Caco-2 (cell line): ENCODE data around the gene BRINP3. TPM values are rescaled to one million over a fixed set of nuclear protein-coding genes. Genes with fewer than 3 reads are reported as not detected.

Source experiments
- BruUV-seq: library from RNA; stranded (reverse); fragments of 400-500 nt; replicated peaks from 2 replicates; lab custom pipeline; 2021; lab: Mats Ljungman, UMichigan
- CTCF ChIA-PET: fragments of 300-600 bp; sonication (Branson Sonifier 250); formaldehyde crosslinking; loops from one replicate; lab custom pipeline; 2022; ENCODE audit warnings: antibody characterized with exemption; lab: Charles Lee
- POLR2A ChIA-PET: fragments of 300-600 bp; sonication (Branson Sonifier 250); formaldehyde crosslinking; loops from one replicate; lab custom pipeline; 2022; ENCODE audit warnings: antibody characterized with exemption; lab: Charles Lee
- DNase-seq, 2 experiments: peaks; one replicate each; pipeline versions ENCODE4 v3.0.0 to v3.0.0-alpha.2; 2020 to 2022
- H3K27me3 ChIP-seq: replicated peaks from 2 replicates; pipeline ENCODE4 v1.6.0; 2011; ENCODE audit warnings: low read length; ENCODE audit not compliant: control insufficient read depth, insufficient read depth
- H3K36me3 ChIP-seq: 2 replicates; pipeline ENCODE4 v1.5.1; 2011; ENCODE audit warnings: low read length; ENCODE audit not compliant: control insufficient read depth, insufficient read depth
- H3K4me1 ChIP-seq: fragments of 250-450 bp; sonication (Bioruptor Pico); 2 replicates; pipeline ENCODE4 v1.5.1; 2020; ENCODE audit warnings: mild to moderate bottlenecking
- H3K4me3 ChIP-seq: 2 replicates; pipeline ENCODE4 v1.5.1; 2011; ENCODE audit warnings: low read depth, mild to moderate bottlenecking, control low read depth, low read length
- H3K9me3 ChIP-seq: fragments of 250-450 bp; sonication (Bioruptor Pico); 2 replicates; pipeline ENCODE4 v1.5.1; 2020; ENCODE audit warnings: mild to moderate bottlenecking, moderate library complexity
- H3K27ac Mint-ChIP-seq: one replicate; pipeline ENCODE4 v1.8.0; 2022; ENCODE audit warnings: mixed read lengths; ENCODE audit not compliant: unreplicated experiment
- H3K27me3 Mint-ChIP-seq: one replicate; pipeline ENCODE4 v1.8.0; 2022; ENCODE audit warnings: mixed read lengths; ENCODE audit not compliant: insufficient read depth, unreplicated experiment
- H3K36me3 Mint-ChIP-seq: one replicate; pipeline ENCODE4 v1.8.0; 2022; ENCODE audit warnings: mild to moderate bottlenecking, mixed read lengths; ENCODE audit not compliant: insufficient read depth, unreplicated experiment
- H3K4me1 Mint-ChIP-seq: one replicate; pipeline ENCODE4 v1.8.0; 2022; ENCODE audit warnings: low read depth, mixed read lengths; ENCODE audit not compliant: unreplicated experiment
- H3K4me3 Mint-ChIP-seq: one replicate; pipeline ENCODE4 v1.8.0; 2022; ENCODE audit warnings: mild to moderate bottlenecking, moderate library complexity, mixed read lengths; ENCODE audit not compliant: unreplicated experiment
- H3K9me3 Mint-ChIP-seq: one replicate; pipeline ENCODE4 v1.8.0; 2022; ENCODE audit warnings: mixed read lengths; ENCODE audit not compliant: unreplicated experiment
- intact Hi-C: fragments of 100-400 bp; cut with micrococcal nuclease; formaldehyde crosslinking; loops from one replicate; pipeline ENCODE4 v1.10.0; 2022; ENCODE audit not compliant: unreplicated experiment
- total RNA-seq: library from RNA; stranded (reverse); gene quantifications from 2 replicates; pipeline ENCODE4 v1.2.3, GENCODE V29; 2022
- TF ChIP-seq, protein P1 (sequence below), 2 experiments: fragments of 200-600 bp in 1 of 2; IDR thresholded peaks; 1 replicate in 1 of 2; 2 replicates in 1 of 2; pipeline versions ENCODE4 v1.5.1 to v1.8.0; 2011 to 2022; ENCODE audit warnings: antibody characterized with exemption in 1 of 2, control low read depth in 1 of 2, inconsistent platforms in 1 of 2, low read depth in 1 of 2, low read length in 1 of 2, mild to moderate bottlenecking in 1 of 2, moderate library complexity in 1 of 2; ENCODE audit not compliant: insufficient read depth in 1 of 2, severe bottlenecking in 1 of 2, unreplicated experiment in 1 of 2

The BRINP3 gene
- total RNA-seq, 1 experiment from 2014 or later, result not detected

DNA sequence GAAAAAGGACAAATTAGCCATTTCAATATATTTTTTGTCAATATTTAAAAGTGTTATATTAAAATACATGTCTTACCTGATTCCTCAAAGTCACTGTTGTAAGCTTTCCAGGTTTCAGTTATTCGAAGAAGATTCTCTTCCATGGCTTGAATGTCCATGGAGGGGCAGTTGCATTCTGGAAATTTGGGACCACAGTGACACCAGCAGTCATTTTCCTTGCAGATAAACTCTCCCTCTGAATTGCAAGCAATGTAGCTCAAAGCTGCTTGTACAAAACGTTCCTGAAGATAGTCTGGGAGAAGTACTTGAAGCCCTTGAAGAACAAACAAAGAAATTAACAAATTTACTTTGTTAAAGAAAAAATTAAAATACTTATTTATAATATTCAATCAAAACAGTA is 251.7 kb downstream of the BRINP3 start:
- no peaks in the 10 kb centered on the region for H3K36me3 Mint-ChIP-seq
- ChIA-PET CTCF (no interaction called here), POLR2A (no interaction called here)
- no TSS peak for BruUV-seq
- no peaks in the 10 kb centered on the region for H3K4me1 Mint-ChIP-seq
- TF ChIP-seq, protein P1, sequence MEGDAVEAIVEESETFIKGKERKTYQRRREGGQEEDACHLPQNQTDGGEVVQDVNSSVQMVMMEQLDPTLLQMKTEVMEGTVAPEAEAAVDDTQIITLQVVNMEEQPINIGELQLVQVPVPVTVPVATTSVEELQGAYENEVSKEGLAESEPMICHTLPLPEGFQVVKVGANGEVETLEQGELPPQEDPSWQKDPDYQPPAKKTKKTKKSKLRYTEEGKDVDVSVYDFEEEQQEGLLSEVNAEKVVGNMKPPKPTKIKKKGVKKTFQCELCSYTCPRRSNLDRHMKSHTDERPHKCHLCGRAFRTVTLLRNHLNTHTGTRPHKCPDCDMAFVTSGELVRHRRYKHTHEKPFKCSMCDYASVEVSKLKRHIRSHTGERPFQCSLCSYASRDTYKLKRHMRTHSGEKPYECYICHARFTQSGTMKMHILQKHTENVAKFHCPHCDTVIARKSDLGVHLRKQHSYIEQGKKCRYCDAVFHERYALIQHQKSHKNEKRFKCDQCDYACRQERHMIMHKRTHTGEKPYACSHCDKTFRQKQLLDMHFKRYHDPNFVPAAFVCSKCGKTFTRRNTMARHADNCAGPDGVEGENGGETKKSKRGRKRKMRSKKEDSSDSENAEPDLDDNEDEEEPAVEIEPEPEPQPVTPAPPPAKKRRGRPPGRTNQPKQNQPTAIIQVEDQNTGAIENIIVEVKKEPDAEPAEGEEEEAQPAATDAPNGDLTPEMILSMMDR (IDR thresholded peaks at IDR 0.05; ENCODE audit: insufficient read depth in 1 of 2, low read depth in 1 of 2, low read length in 1 of 2, severe bottlenecking in 1 of 2, unreplicated experiment in 1 of 2), result no peak
- Histone ChIP-seq H3K4me3 (no peak overlapping the region), H3K9me3 (no peaks in the 10 kb centered on the region), H3K36me3 (no peaks in the 10 kb centered on the region), H3K27me3 (no peaks in the 10 kb centered on the region), H3K4me1 (no peaks in the 10 kb centered on the region)
- H3K27ac Mint-ChIP-seq, result no peak overlapping the region
- peak in 1 of 2 experiments; percentile 5 for DNase-seq
- no peak overlapping the region for H3K4me3 Mint-ChIP-seq
- peaks cover 6% of the 10 kb centered on the region for H3K27me3 Mint-ChIP-seq
- H3K9me3 Mint-ChIP-seq, result no peaks in the 10 kb centered on the region
- intact Hi-C loops, result no loop called here

DNA sequence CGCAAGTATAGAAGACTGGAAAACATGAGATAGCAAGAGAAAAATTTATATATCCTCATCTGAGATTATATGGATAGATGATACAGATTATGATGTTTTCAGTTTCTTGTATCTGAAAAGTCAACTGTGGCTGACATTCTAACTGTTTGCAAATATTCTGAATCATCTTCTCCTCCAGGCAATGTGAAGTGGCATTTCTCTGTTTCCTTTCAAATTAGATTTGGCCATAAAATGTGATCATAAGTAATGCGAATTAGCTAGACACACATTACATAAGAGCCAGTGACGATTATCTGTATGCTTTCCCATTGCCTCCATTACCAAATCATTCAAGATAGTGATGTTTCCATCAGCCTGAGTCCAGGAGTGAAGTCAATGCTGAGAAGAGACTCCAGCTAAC is 265.2 kb downstream of the BRINP3 start:
- BruUV-seq, result no TSS peak
- no peaks in the 10 kb centered on the region for H3K9me3 Mint-ChIP-seq
- H3K4me1 ChIP-seq, result no peaks in the 10 kb centered on the region
- H3K4me3 Mint-ChIP-seq, result no peak overlapping the region
- no peak overlapping the region for H3K4me3 ChIP-seq
- no peaks in the 10 kb centered on the region for H3K27me3 Mint-ChIP-seq
- H3K9me3 ChIP-seq, result no peaks in the 10 kb centered on the region
- H3K27me3 ChIP-seq, result no peaks in the 10 kb centered on the region
- TF ChIP-seq, protein P1 (IDR thresholded peaks at IDR 0.05; ENCODE audit: insufficient read depth in 1 of 2, low read depth in 1 of 2, low read length in 1 of 2, severe bottlenecking in 1 of 2, unreplicated experiment in 1 of 2), result no peak
- ChIA-PET CTCF (no interaction called here), POLR2A (interaction anchor here (0.6 kb wide), 1 partner anchor 609 kb away, joined by 3 read pairs; no protein-coding TSS in a partner anchor)
- no peaks in the 10 kb centered on the region for H3K4me1 Mint-ChIP-seq
- H3K27ac Mint-ChIP-seq, result no peak overlapping the region
- H3K36me3 ChIP-seq, result no peaks in the 10 kb centered on the region
- intact Hi-C loops, result no loop called here
- no peaks in the 10 kb centered on the region for H3K36me3 Mint-ChIP-seq
- DNase-seq, result no peak

DNA sequence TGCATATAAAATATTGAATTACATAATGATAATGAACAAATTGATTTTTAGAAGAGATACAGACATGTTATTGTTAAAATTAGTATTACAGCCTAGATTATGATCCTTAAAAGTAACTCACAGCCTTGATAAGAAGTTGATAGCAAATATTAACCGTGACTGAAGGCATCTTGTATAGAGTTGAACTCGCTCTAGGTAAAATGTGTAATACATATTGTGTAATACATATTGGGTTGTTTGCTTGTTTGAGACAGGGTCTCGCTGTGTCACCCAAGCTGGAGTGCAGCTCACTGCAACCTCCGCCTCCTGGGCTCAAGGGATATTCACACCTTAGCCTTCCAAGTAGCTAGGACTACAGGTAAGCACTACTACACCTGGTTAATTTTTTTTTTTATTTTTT is 269.9 kb downstream of the BRINP3 start:
- H3K9me3 ChIP-seq, result no peaks in the 10 kb centered on the region
- no peaks in the 10 kb centered on the region for H3K27me3 Mint-ChIP-seq
- no peaks in the 10 kb centered on the region for H3K9me3 Mint-ChIP-seq
- CTCF ChIA-PET, result no interaction called here
- H3K27ac Mint-ChIP-seq, result no peak overlapping the region
- no peak overlapping the region for H3K4me3 Mint-ChIP-seq
- TF ChIP-seq, protein P1 (IDR thresholded peaks at IDR 0.05; ENCODE audit: insufficient read depth in 1 of 2, low read depth in 1 of 2, low read length in 1 of 2, severe bottlenecking in 1 of 2, unreplicated experiment in 1 of 2), result no peak
- no peak overlapping the region for H3K4me3 ChIP-seq
- no peaks in the 10 kb centered on the region for H3K27me3 ChIP-seq
- no TSS peak for BruUV-seq
- no peaks in the 10 kb centered on the region for H3K4me1 Mint-ChIP-seq
- no peaks in the 10 kb centered on the region for H3K36me3 Mint-ChIP-seq
- DNase-seq, result no peak
- POLR2A ChIA-PET, result no interaction called here
- no peaks in the 10 kb centered on the region for H3K36me3 ChIP-seq
- intact Hi-C loops, result no loop called here
- no peaks in the 10 kb centered on the region for H3K4me1 ChIP-seq
